CD4-positive, CD25-positive, alpha-beta regulatory T cell (primary cell): Measurements from ENCODE around the gene PSPC1. TPM values are rescaled to one million over a fixed set of nuclear protein-coding genes. Genes with fewer than 3 reads are reported as not detected.
A peak's percentile ranks its signal among the peaks of the same experiment; 100 is the strongest.

ENCODE experiments used
- ATAC-seq, 2 donors: fragments of 150-1000 bp; cut with Tn5 transposase; one replicate each; pipeline ENCODE4 v1.10.0; 2021; ENCODE audit warnings: low read depth in 2 of 2, moderate number of reproducible peaks in 2 of 2, moderate library complexity in 1 of 2
- DNase-seq, 3 donors: peaks; one replicate each; pipeline versions ENCODE4 v3.0.0 to v3.0.0-alpha.2; 2012 to 2022; ENCODE audit warnings: mixed read lengths in 1 of 3
- H3K27ac ChIP-seq: one replicate; pipeline ENCODE4 v1.7.0; 2013; ENCODE audit warnings: mild to moderate bottlenecking, low read length; ENCODE audit not compliant: insufficient read depth, poor library complexity, severe bottlenecking
- H3K27me3 ChIP-seq: one replicate; pipeline ENCODE4 v1.7.0; 2013; ENCODE audit warnings: low read length; ENCODE audit not compliant: control insufficient read depth, insufficient read depth
- H3K36me3 ChIP-seq: one replicate; pipeline ENCODE4 v1.7.0; 2013; ENCODE audit warnings: mild to moderate bottlenecking, low read length, moderate library complexity; ENCODE audit not compliant: control insufficient read depth, insufficient read depth
- H3K4me1 ChIP-seq: 2 replicates; pipeline ENCODE4 v1.7.0; 2013; ENCODE audit warnings: mild to moderate bottlenecking, low read length; ENCODE audit not compliant: insufficient read depth, control insufficient read depth, poor library complexity, severe bottlenecking
- H3K4me3 ChIP-seq: one replicate; pipeline ENCODE4 v1.7.0; 2013; ENCODE audit warnings: low read depth, mild to moderate bottlenecking, low read length, moderate library complexity
- H3K9me3 ChIP-seq, 2 experiments: 1 replicate in 1 of 2; 2 replicates in 1 of 2; pipeline ENCODE4 v1.7.0; 2013; ENCODE audit warnings: low read length in 2 of 2, mild to moderate bottlenecking in 1 of 2, moderate library complexity in 1 of 2; ENCODE audit not compliant: control insufficient read depth in 2 of 2
- H3K27ac Mint-ChIP-seq, 3 donors: one replicate each; pipeline ENCODE4 v1.8.0; 2020 to 2022; ENCODE audit warnings: mild to moderate bottlenecking in 3 of 3, mixed read lengths in 3 of 3, moderate library complexity in 2 of 3
- H3K27me3 Mint-ChIP-seq: one replicate; pipeline ENCODE4 v1.8.0; 2022; ENCODE audit warnings: mild to moderate bottlenecking, mixed read lengths
- H3K36me3 Mint-ChIP-seq: one replicate; pipeline ENCODE4 v1.8.0; 2020; ENCODE audit warnings: mixed read lengths
- H3K4me1 Mint-ChIP-seq, 4 donors: one replicate each; pipeline ENCODE4 v1.8.0; 2020 to 2022; ENCODE audit warnings: mixed read lengths in 4 of 4, mild to moderate bottlenecking in 1 of 4
- H3K4me3 Mint-ChIP-seq, 4 donors: one replicate each; pipeline ENCODE4 v1.8.0; 2020 to 2022; ENCODE audit warnings: mild to moderate bottlenecking in 4 of 4, mixed read lengths in 4 of 4, moderate library complexity in 3 of 4
- H3K9me3 Mint-ChIP-seq, 7 donors: one replicate each; pipeline ENCODE4 v1.8.0; 2020 to 2022; ENCODE audit warnings: mixed read lengths in 7 of 7, mild to moderate bottlenecking in 3 of 7, moderate library complexity in 2 of 7
- polyA plus RNA-seq, 4 donors: library from polyadenylated mRNA; unstranded; fragments of 300-500 nt; fragmentation: Illumina TruSeq; gene quantifications; one replicate each; pipeline ENCODE4 v1.2.3, GENCODE V29; 2021
- total RNA-seq: library from RNA; stranded (reverse); gene quantifications from one replicate; pipeline ENCODE4 v1.2.3, GENCODE V29; 2022

Gene PSPC1
- total and polyA plus RNA-seq, 5 donors from 2014 or later, result 24.4 to 107 (median 32.3) TPM

- no peak for ATAC-seq
- no peak overlapping the region for H3K4me3 ChIP-seq
- Mint-ChIP-seq H3K4me1 (peaks cover 30 to 65% (median 48%) of the 10 kb centered on the region in 4 donors), H3K27ac (no peak overlapping the region), H3K27me3 (no peaks in the 10 kb centered on the region), H3K4me3 (peak overlapping the region in 1 of 4 donors; percentile 32), H3K36me3 (peaks cover 33% of the 10 kb centered on the region), H3K9me3 (peaks cover 0 to 3% (median 0%) of the 10 kb centered on the region in 7 donors)
- H3K27ac ChIP-seq, result no peak overlapping the region
- H3K36me3 ChIP-seq, result peaks cover 58% of the 10 kb centered on the region
- DNase-seq, result no peak
- H3K4me1 ChIP-seq, result peaks cover 29% of the 10 kb centered on the region
- H3K27me3 ChIP-seq, result no peaks in the 10 kb centered on the region
- H3K9me3 ChIP-seq, result no peaks in the 10 kb centered on the region
Measured at GRCh38 chr13:19759669-19760068, 23.1 kb downstream of the PSPC1 start.

GRCh38 chr13:19742643-19743042 is 40.1 kb downstream of the PSPC1 start:
- H3K4me3 ChIP-seq, result no peak overlapping the region
- Mint-ChIP-seq H3K4me1 (peaks cover 12 to 26% (median 18%) of the 10 kb centered on the region in 4 donors), H3K27me3 (no peaks in the 10 kb centered on the region), H3K9me3 (no peaks in the 10 kb centered on the region), H3K27ac (peak overlapping the region in 2 of 3 donors; percentile 24 to 56), H3K4me3 (no peak overlapping the region), H3K36me3 (peaks cover 22% of the 10 kb centered on the region)
- H3K36me3 ChIP-seq, result peaks cover 51% of the 10 kb centered on the region
- H3K4me1 ChIP-seq, result no peaks in the 10 kb centered on the region
- ATAC-seq, result no peak
- no peak for DNase-seq
- H3K9me3 ChIP-seq, result no peaks in the 10 kb centered on the region
- no peaks in the 10 kb centered on the region for H3K27me3 ChIP-seq
- H3K27ac ChIP-seq, result no peak overlapping the region

GRCh38 chr13:19737844-19738557 is 44.7 kb downstream of the PSPC1 start:
- no peak for ATAC-seq
- no peaks in the 10 kb centered on the region for H3K27me3 Mint-ChIP-seq
- peaks cover 33% of the 10 kb centered on the region for H3K36me3 Mint-ChIP-seq
- H3K4me1 Mint-ChIP-seq, result peaks cover 8 to 21% (median 19%) of the 10 kb centered on the region in 4 donors
- H3K9me3 ChIP-seq, result no peaks in the 10 kb centered on the region
- H3K27ac ChIP-seq, result no peak overlapping the region
- peak overlapping the region in 1 of 3 donors; percentile 46 for H3K27ac Mint-ChIP-seq
- DNase-seq, result no peak
- H3K4me1 ChIP-seq, result no peaks in the 10 kb centered on the region
- no peaks in the 10 kb centered on the region for H3K9me3 Mint-ChIP-seq
- no peaks in the 10 kb centered on the region for H3K27me3 ChIP-seq
- H3K36me3 ChIP-seq, result peaks cover 52% of the 10 kb centered on the region
- H3K4me3 ChIP-seq, result no peak overlapping the region
- H3K4me3 Mint-ChIP-seq, result peak overlapping the region in 1 of 4 donors; percentile 43

GRCh38 chr13:19726611-19727010 is 56.1 kb downstream of the PSPC1 start:
- H3K27me3 Mint-ChIP-seq, result no peaks in the 10 kb centered on the region
- ATAC-seq, result no peak
- Histone ChIP-seq H3K4me1 (no peaks in the 10 kb centered on the region), H3K4me3 (no peak overlapping the region), H3K36me3 (peaks cover 66% of the 10 kb centered on the region), H3K27ac (no peak overlapping the region), H3K9me3 (no peaks in the 10 kb centered on the region), H3K27me3 (no peaks in the 10 kb centered on the region)
- H3K27ac Mint-ChIP-seq, result no peak overlapping the region
- H3K4me1 Mint-ChIP-seq, result peaks cover 24 to 58% (median 39%) of the 10 kb centered on the region in 4 donors
- H3K9me3 Mint-ChIP-seq, result no peaks in the 10 kb centered on the region
- H3K36me3 Mint-ChIP-seq, result peaks cover 58% of the 10 kb centered on the region
- DNase-seq, result no peak
- no peak overlapping the region for H3K4me3 Mint-ChIP-seq

GRCh38 chr13:19725320-19725719 is 57.4 kb downstream of the PSPC1 start:
- H3K4me1 ChIP-seq, result no peaks in the 10 kb centered on the region
- H3K4me3 ChIP-seq, result no peak overlapping the region
- Mint-ChIP-seq H3K9me3 (no peaks in the 10 kb centered on the region), H3K36me3 (peaks cover 53% of the 10 kb centered on the region), H3K4me1 (peaks cover 24 to 55% (median 37%) of the 10 kb centered on the region in 4 donors), H3K27ac (no peak overlapping the region), H3K4me3 (no peak overlapping the region), H3K27me3 (no peaks in the 10 kb centered on the region)
- H3K27me3 ChIP-seq, result no peaks in the 10 kb centered on the region
- DNase-seq, result no peak
- H3K9me3 ChIP-seq, result no peaks in the 10 kb centered on the region
- H3K36me3 ChIP-seq, result peaks cover 57% of the 10 kb centered on the region
- no peak for ATAC-seq
- H3K27ac ChIP-seq, result no peak overlapping the region

- no peak overlapping the region for H3K27ac Mint-ChIP-seq
- Histone ChIP-seq H3K4me1 (no peaks in the 10 kb centered on the region), H3K27ac (no peak overlapping the region), H3K9me3 (no peaks in the 10 kb centered on the region), H3K36me3 (peaks cover 23% of the 10 kb centered on the region), H3K4me3 (no peak overlapping the region), H3K27me3 (no peaks in the 10 kb centered on the region)
- H3K27me3 Mint-ChIP-seq, result no peaks in the 10 kb centered on the region
- H3K4me1 Mint-ChIP-seq, result peaks cover 12 to 25% (median 22%) of the 10 kb centered on the region in 4 donors
- ATAC-seq, result no peak
- H3K36me3 Mint-ChIP-seq, result peaks cover 32% of the 10 kb centered on the region
- H3K4me3 Mint-ChIP-seq, result no peak overlapping the region
- no peaks in the 10 kb centered on the region for H3K9me3 Mint-ChIP-seq
- DNase-seq, result no peak
Measured at GRCh38 chr13:19720039-19720438, 62.7 kb downstream of the PSPC1 start.

- Histone ChIP-seq H3K9me3 (no peaks in the 10 kb centered on the region), H3K36me3 (peaks cover 7% of the 10 kb centered on the region), H3K27ac (no peak overlapping the region), H3K4me1 (no peaks in the 10 kb centered on the region), H3K27me3 (no peaks in the 10 kb centered on the region), H3K4me3 (no peak overlapping the region)
- Mint-ChIP-seq H3K4me3 (no peak overlapping the region), H3K4me1 (peaks cover 19 to 38% (median 28%) of the 10 kb centered on the region in 4 donors), H3K27ac (no peak overlapping the region), H3K9me3 (no peaks in the 10 kb centered on the region), H3K27me3 (no peaks in the 10 kb centered on the region), H3K36me3 (peaks cover 12% of the 10 kb centered on the region)
- peak in 1 of 3 donors; percentile 18 for DNase-seq
- ATAC-seq, result no peak
Measured at GRCh38 chr13:19713186-19713965, 69.4 kb downstream of the PSPC1 start.
